ENCODE measurements around the gene ARHGEF25. TPM values are rescaled to one million over a fixed set of nuclear protein-coding genes. Genes with fewer than 3 reads are reported as not detected.

Gene ARHGEF25
- total and polyA plus RNA-seq, 2 of the 13 experiments (the other 11 are each of a cell fraction or from before 2014, with no cell fraction given) = 11.5 to 12.5 TPM

GRCh38 chr12:57590864-57591781 lies 20.1 kb upstream of the ARHGEF25 start, which contains the start of gene PIP4K2C (continued):
- no peak; the same call in 1 of the 2 replicates for TF ChIP-seq POGK (CRISPR knock-in tag; conservative IDR thresholded peaks at IDR 0.05)
- no peak for TF ChIP-seq XBP1 (CRISPR knock-in tag; IDR thresholded peaks at IDR 0.05)
- no peak; the same call in 1 of the 2 replicates for TF ChIP-seq HES4 (CRISPR knock-in tag; IDR thresholded peaks at IDR 0.05; ENCODE audit: borderline replicate concordance)
- no peak for TF ChIP-seq RERE (CRISPR knock-in tag; IDR thresholded peaks at IDR 0.05; ENCODE audit: low read depth)
- TF ChIP-seq ZNF510 (CRISPR knock-in tag; IDR thresholded peaks at IDR 0.05; ENCODE audit: low read depth) = peak; percentile 86; the same call in 1 of the 2 replicates
- no peak for TF ChIP-seq MAFG (CRISPR knock-in tag; IDR thresholded peaks at IDR 0.05)
- TF ChIP-seq ZNF766 (CRISPR knock-in tag; IDR thresholded peaks at IDR 0.05; ENCODE audit: borderline replicate concordance) = no peak; the same call in 1 of the 2 replicates
- TF ChIP-seq SP5 (CRISPR knock-in tag; IDR thresholded peaks at IDR 0.05; ENCODE audit: borderline replicate concordance, low read depth) = no peak
- no peak for TF ChIP-seq KMT2B (CRISPR knock-in tag; IDR thresholded peaks at IDR 0.05)
- no peak for TF ChIP-seq KLF11 (CRISPR knock-in tag; IDR thresholded peaks at IDR 0.05)
- TF ChIP-seq ZNF446 (CRISPR knock-in tag; IDR thresholded peaks at IDR 0.05) = no peak
- peak; percentile 57; the same call in 1 of the 2 replicates for TF ChIP-seq POGZ (CRISPR knock-in tag; IDR thresholded peaks at IDR 0.05)
- TF ChIP-seq TRAFD1 (CRISPR knock-in tag; IDR thresholded peaks at IDR 0.05; ENCODE audit: borderline replicate concordance) = no peak
- TF ChIP-seq MIER2 (CRISPR knock-in tag; IDR thresholded peaks at IDR 0.05) = no peak
- TF ChIP-seq ZNF639 (CRISPR knock-in tag; conservative IDR thresholded peaks at IDR 0.05) = no peak
- TF ChIP-seq ZNF775 (CRISPR knock-in tag; IDR thresholded peaks at IDR 0.05; ENCODE audit: borderline replicate concordance) = peak; percentile 22; the same call in 1 of the 2 replicates
- TF ChIP-seq TFE3 (CRISPR knock-in tag; IDR thresholded peaks at IDR 0.05) = peak; percentile 76
